HG02610 (cell line): ENCODE results near the gene NCOA1.
"Not testable (repeated sequence)": the region's sequence is repeated elsewhere in the genome, so short reads cannot be mapped to it uniquely, and the experiment has no call there.

Source experiments
- ATAC-seq: cut with Tn5 transposase; IDR thresholded peaks from one replicate; pipeline ENCODE4 v1.9.1; 2021; ENCODE audit warnings: mild to moderate bottlenecking, moderate library complexity; ENCODE audit not compliant: unreplicated experiment

Gene NCOA1

DNA sequence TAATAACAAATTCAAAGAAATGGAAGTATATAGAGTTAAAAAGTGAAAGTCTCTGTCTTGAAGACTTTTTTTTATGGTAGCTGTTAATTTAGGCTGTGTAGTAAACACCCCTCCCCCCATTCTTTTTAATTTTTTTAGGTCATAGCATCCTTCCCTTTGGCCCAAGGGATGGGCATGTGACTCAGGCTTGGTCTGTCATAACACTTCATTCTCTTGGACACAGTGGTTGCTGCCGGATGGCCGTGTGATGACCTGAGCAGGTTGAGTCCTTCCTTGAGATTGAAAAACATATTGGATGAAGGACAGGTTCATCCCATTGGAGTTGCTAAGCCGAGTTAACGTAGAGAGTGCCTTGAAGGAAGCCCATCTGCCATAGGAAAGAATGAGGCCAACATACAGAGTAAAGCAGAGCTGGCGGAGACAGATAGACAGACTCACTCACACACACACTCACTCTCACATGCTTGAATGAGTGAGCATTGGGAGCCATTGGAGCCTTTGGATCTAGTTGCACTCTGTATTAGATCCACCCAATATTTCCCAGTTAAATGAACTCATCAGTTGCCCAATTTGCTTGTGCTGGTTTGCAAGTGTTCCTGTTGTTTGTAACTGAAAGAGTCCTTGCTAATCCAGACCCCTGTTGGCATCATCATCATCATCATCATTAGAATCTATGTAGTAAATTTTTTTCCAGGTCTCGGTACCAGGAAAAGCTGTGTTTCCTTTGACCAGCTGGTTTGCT lies 14.7 kb downstream of the NCOA1 start:
- no peak for ATAC-seq

DNA sequence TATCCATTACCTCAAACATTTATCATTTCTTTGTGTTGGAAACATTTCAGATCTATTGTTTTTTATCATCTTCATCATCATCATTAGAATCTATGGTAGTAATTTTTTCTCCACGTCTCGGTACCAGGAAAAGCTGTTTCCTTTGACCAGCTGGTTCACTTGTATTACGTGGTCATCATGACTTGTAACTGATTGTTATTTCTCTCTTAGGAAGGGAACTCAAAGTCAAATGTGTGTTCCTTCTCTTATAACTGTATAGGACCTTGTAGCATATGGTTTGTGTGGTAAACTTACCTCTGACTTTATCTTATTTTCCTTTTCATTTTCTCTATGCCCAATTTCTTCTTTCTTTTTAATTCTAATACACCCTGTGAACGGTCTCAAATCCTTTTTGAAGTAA lies 16.5 kb downstream of the NCOA1 start:
- ATAC-seq: no peak

DNA sequence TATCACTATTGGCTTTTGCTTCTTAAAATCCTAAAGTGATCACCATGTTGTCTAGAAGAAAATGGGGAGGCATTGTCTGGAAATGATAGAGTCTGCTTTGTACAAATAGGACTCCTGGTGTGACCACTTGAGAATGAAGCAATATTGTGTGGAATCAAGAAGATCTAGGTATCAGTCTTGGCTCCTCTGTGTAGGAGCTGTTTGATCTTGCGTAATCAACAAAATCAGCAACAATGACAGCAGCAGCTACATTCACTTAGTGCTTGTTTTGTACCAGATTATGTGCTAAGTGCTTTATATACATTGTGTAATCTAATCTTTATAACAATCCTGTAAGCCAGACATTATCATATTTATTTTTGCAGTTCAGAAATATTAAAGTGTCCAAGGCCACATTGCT lies 17.8 kb downstream of the NCOA1 start:
- no peak for ATAC-seq

DNA sequence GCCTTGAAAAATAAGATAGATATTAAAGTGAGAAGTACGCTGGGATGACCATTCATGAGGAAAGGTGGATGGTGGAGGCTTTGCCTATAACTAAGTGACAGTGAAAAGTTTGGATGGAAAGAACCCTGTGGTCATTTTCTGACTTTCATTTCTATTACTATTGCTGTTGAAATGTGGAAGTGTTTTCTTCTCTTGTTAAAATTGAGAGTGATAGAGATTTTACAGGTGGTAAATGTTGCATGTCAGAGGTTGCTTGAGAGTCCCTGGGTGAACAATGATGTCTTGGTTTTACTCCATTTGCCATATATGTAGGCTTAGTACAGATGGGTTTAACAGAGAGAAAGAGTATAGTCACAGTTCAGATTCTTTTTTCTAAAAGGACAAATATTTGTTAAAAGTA lies 18.4 kb downstream of the NCOA1 start:
- peak; percentile 93 for ATAC-seq

DNA sequence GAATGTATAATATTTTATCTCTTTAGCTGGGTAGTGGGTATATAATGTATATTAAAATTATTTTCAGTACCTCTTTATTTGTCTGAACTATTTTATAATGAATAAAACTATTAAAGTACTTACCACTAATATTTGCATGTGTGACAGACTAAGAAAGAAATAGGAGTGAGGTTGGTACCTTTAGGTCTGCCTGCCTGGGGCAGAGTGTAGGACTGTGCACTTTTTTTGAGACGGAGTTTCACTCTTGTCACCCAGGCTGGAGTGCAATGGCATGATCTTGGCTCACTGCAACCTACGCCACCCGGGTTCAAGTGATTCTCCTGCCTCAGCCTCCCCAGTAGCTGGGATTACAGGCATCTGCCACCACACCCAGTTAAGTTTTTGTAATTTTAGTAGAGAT lies 18.8 kb downstream of the NCOA1 start:
- ATAC-seq: peak; percentile 71

DNA sequence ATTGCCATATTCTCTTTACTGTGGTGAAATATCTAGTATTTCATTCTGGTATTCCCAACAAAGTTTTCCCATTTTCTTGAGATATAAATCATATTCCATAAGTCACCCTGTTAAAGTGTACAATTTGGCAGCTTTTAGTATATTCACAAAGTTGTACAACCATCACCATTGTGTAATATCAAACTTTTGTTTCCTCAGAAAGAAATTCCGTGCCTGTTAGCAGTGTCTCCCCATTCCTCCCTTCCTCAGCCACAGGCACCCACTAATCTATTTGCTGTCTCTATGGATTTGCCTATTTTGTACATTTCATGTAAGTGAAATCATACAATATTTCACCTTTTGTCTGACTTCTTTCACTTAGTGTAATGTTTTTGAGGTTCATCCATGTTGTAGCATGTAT lies 19.7 kb downstream of the NCOA1 start:
- no peak for ATAC-seq

DNA sequence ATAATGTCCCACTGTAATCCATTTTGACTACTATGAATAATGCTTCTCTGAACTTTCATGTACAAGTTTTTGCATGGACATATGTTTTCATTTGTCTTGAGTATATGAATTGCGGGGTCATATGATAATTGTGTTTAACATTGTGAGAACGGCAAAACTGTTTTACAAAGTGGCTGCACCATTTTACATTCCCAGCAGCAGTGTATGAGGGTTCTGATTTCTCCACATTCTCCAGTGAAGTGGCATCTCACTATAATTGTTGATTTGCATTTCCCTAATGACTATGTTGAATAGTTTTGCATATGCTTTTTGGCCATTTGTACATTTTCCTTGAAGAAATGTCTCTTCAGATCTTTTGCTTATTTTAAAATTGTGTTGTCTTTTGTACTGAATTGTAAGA lies 20.1 kb downstream of the NCOA1 start:
- ATAC-seq: no peak

DNA sequence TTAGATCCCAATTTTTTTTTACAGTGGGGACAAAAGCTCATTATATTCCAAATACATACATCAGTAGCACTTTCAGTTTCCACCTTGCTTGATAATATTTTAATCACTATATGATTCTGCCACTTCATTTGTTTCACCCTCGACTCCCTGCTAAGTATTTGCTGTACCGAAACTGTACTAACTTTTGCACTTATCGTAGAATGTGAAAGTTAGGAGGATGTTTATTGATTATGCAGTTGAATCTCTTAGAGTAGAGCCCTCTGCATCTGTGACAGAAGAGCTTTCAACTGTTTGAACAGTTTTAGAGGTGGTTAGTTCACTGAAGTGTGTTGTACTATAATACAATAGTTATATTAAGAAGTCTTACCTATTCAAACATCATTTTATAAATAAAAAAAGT lies 20.8 kb downstream of the NCOA1 start:
- ATAC-seq: no peak

DNA sequence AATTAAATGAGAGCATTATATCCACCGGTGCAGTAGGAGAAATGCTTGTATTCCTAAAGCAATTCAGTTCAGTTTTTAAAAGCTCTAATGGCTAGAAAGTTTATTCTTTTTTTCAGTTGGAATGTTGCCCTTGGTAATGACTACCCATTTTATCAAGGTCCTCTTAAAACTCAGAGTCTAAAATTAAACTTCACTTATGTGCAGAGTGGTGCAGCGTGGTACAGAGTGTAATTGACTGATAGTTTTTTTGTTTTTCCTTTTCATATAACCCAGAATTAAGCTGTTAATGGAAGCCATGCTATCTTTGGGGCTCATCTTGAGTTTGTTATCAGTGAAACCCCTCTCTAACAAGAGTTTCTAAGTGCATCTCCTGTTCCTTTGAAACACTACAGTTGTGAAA lies 21.4 kb downstream of the NCOA1 start:
- ATAC-seq: no peak

DNA sequence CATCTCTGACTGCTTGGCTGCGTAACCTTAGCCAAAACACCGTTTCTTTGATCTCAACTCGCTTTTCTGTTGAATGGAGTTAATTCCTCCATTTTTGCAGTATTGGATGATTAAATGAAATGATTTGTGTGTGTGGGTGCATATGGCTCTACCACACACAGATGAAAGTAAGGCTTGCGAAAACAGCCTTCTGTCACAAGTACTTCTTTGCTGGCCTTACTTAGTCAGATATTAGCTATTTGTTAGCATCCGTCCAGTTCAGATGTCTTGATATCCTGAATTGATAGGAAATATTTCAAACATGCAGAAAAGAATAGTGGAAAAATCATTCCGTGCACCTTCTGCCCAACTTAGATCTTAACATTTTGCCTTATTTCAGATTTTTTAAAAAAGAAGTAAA lies 21.8 kb downstream of the NCOA1 start:
- ATAC-seq: no peak

DNA sequence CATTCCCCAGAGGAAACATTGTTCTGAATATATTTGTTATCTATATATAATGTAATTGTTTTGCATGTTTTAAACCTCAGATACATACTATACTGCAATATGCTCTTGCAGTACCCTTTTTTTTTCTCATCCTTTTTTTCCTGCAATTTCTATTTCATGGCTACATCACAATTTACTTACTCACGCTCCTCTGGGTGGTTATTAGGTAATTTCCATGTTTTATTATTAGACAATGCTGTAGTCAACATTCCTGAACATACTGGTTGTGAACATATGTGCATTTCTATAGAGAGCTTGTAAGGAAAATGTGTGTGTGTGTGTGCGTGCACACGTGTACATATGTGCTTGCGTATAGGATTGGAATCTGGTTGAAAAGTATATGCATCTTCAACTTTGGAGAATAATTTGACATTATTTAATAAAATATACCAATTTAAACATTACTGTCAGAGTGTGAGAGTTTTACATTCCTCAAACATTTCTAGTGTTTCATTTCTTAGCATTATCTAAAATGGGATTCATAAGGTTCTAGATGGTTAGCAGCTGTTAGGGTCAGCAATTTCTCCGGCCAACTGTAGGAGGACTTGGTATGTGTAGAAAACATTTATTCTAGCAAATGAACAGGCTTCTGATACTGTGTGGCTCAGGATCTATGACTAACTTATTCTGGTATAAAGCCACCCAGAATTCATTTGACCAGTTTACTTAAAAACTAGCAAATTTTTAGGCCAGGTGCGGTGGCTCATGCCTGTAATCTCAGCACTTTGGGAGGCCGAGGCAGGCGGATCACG lies 22.4 kb downstream of the NCOA1 start:
- ATAC-seq: no peak

DNA sequence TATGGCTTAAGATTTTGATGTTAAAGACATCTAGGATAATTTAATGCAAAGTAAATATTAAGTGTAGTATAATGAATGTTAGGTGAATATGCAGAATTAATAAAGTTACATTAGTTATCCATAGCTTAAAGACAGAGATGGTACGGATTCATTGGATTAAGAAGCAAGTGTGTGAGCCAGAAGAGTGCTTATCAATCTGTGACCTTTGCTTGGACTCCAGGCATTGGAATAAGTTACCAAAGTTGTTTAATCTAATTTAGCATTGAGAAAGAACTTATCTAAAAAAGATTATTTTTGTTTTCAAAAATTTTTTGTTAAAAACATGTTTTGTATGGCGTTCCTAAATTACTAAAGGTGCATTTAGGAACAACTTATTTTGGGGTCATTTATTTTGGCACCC lies 23.8 kb downstream of the NCOA1 start:
- ATAC-seq: no peak

DNA sequence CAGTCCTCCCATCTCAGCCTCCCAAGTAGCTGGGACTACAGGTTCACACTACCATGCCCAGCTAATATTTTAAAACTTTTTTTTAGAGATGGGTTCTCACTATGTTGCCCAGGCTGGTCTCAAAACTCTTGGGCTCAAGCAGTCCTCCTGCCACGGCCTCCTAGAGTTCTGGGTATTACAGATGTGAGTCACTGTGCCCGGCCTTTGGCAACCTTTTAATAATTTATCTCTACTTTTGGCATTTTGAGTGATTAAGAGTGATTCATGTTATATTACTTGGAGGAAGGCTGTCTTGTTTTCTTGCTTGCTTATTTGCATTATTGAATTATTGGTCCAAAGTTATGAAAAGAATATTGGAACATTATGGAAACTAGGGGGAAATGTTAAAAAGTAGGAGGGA lies 24.3 kb downstream of the NCOA1 start:
- ATAC-seq: no peak

DNA sequence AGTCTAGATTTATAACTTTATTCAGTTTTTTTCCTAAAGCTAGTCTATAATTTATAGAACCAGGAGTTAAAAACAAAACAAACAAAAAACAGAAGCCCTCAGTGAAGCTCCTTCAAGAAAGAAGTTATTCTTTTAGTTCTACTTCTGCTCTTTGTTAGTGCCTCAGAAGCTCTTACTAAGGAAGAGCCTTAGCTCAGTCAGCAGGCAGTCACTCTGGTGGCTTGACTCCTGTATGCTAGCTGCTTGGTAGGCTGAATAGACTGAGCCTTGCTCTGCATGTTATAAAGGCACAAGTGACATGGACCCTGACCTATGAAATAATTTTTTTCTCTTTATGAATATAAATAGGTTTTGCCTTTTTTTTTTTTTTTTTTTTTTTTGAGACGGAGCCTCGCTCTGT lies 24.8 kb downstream of the NCOA1 start:
- no peak for ATAC-seq

DNA sequence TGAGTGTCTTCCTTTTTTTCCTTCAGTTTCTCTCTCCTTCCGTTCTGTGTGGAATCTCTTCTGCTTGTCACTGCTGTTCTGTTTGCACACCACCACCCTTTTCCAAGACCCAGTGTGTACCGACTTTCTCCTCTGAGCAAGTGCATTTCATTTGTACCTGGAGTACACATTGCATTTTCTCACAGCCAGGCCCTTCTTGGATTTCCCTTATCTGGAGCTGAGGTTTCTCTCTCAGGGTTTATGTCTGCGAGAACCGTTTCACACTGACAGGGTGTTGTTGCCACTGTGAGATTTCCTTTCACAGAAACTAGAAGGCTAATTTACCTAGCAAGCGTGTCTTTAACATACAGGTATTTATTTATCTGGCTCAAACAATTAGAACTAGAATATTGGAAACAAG lies 26.2 kb downstream of the NCOA1 start:
- no peak for ATAC-seq

DNA sequence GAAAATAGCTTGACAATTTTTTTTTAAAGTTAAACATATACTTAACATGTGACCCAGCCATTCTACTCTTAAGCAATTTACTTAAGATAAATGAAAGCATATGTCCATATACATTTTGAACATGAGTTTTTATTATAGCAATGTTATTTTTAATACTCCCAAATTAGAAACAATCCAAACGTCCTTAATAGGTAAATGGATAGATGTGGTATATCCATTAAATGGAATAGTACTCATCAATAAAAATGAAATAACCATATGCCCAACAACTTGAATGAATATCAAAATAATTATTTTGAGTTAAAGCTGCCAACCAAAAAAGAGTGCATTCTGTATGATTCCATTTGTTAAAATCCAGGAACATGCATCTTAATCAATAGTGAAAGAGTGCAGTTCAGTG lies 29.1 kb downstream of the NCOA1 start:
- ATAC-seq: no peak

DNA sequence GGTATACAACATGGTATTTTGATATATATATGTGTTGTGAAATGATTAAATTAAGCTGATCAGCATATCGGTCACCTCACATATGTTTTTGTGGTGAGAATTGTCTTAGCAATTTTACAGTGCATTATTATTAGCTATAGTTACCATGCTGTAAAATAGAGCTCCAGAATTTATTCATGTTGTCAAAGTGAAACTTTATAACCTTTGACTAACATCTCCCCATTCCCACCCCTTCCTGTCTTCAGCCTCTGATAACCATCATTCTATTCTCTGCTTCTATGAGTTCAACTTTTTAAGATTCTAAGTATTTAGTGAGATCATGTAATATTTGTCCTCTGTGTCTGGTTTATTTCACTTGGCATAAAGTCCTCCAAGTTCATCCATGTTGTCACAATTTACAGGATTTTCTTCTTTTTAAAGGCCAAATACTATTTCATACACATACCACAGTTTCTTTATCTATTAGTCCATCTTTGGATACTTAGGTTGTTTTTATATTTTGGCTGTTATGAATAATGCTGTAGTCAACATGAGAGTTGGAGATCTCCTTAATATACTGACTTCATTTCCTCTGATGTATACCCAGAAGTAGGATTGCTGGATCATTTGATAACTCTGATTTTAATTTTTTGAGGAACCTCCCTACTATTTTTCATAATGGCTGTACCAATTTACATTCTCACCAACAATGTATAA lies 30.3 kb downstream of the NCOA1 start:
- ATAC-seq: no peak

DNA sequence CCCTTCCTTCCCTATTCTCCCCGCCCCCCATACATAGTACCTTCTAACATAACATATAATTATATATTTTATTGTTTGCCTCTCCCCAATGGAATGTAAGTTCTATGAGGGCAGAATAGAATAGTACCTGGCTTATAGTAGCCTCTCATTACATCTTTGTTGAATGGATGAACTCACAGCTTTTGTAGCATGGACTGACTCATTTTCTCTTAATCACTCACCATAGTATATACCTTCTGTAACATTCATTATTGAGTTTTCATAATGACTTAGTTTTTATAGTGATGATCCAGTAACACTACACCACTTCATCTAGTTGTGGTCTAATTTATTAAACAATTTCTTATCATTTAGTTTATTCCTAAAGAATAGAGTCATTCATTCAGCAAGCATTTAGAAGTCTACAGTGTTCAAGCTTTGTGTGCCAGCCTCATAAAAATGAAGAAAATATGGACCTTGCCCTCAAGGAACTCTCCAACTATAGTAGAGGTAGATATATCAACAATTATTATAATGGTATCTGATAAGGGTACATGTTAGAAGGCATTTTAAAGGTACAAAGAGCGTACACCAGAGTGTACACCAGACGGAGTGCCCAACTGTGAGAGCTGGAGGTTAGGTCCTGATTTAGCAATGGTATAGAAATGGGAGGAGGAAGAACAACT lies 31.1 kb downstream of the NCOA1 start:
- peak; percentile 74 for ATAC-seq

DNA sequence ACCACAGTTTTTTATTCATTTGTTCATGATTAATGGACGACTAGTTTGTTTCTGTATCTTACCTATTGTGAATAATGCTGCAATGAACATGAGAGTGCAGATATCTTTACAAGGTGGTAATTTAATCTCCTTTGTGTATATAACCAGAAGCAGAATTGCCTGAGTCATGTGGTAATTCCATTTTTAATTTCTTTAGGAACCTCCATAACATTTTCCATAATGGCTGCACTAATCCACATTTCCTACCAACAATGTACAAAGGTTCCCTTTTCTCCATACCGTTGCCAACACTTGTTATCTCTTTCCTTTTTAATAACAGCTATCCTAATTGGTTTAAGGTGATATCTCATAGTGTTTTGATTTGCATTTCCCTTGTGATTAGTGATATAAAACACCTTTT lies 36.5 kb downstream of the NCOA1 start:
- ATAC-seq: no peak

DNA sequence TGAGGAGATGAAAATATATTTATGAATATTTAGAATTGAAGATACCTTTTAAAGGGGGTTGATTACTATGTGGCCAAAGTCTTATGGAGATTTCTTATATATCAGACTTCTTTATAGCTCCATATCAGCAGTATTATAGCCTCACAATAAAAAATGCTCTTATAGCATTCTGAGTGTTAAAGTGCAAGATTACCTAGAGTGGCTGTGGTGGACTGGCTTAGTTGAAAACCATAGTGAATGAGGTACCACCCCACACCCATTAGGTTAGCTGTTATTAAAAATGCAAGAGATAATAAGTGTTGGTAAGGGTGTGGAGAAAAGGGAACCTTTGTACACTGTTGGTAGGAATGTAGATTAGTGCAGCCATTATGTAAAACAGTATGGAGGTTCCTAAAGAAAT lies 39.7 kb downstream of the NCOA1 start:
- ATAC-seq: no peak

DNA sequence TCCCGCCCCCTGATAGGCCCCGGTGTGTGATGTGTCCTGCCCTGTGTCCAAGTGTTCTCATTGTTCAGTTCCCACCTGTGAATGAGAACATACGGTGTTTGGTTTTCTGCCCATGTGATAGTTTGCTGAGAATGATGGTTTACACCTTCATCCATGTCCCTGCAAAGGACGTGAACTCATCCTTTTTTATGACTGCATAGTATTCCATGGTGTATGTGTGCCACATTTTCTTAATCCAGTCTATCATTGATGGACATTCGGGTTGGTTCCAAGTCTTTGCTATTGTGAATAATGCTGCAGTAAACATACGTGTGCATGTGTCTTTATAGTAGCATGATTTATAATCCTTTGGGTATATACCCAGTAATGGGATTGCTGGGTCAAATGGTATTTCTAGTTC lies 40.6 kb downstream of the NCOA1 start:
- ATAC-seq: not testable (repeated sequence)
